WI38 (cell line): ENCODE data around the gene GAB2.
A peak's percentile ranks its signal among the peaks of the same experiment; 100 is the strongest.

Experiments
- H3K4me3 ChIP-seq: 2 replicates; pipeline ENCODE4 v1.5.1; 2011; ENCODE audit warnings: low read depth, mild to moderate bottlenecking, control low read depth, low read length
- TF ChIP-seq, protein P1 (sequence below): IDR thresholded peaks from 2 replicates; pipeline ENCODE4 v1.5.1; 2012; ENCODE audit warnings: low read depth, mild to moderate bottlenecking, control low read depth, low read length

GAB2 gene

DNA sequence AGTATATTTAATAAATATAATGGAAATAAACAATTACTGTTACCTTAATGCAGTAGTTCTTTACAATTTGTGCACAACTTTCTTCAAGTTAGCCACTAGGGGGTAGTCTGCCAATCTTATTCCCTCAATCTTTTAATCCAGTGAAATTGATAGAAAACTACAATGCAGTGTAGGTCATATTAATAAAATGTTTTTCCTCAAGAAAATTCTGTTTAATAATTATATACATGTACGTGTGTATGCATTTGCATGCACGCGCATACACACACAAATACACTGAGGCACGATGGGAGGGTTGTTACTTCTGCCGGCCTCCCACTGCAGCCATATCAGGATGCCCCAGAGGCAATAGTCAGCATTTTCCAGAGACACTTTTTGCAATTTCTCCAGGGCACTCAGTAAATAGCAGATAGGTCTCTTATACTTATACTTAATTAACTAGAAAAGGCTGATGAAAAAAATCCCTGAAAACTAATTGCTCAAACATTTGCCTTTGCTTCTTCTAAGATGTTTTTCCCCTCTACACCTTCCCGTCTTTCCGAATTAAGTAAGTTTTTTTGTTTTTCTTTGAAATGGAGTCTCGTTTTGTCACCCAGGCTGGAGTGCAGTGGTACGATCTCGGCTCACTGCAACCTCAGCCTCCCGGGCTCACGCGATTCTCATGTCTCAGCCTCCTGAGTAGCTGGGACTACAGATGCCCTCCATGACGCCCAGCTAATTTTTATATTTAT is 3.1 kb downstream of the GAB2 start:
- H3K4me3 ChIP-seq = no peak overlapping the region
- TF ChIP-seq, protein P1, sequence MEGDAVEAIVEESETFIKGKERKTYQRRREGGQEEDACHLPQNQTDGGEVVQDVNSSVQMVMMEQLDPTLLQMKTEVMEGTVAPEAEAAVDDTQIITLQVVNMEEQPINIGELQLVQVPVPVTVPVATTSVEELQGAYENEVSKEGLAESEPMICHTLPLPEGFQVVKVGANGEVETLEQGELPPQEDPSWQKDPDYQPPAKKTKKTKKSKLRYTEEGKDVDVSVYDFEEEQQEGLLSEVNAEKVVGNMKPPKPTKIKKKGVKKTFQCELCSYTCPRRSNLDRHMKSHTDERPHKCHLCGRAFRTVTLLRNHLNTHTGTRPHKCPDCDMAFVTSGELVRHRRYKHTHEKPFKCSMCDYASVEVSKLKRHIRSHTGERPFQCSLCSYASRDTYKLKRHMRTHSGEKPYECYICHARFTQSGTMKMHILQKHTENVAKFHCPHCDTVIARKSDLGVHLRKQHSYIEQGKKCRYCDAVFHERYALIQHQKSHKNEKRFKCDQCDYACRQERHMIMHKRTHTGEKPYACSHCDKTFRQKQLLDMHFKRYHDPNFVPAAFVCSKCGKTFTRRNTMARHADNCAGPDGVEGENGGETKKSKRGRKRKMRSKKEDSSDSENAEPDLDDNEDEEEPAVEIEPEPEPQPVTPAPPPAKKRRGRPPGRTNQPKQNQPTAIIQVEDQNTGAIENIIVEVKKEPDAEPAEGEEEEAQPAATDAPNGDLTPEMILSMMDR = peak; percentile 30; the same call in 1 of the 2 replicates

DNA sequence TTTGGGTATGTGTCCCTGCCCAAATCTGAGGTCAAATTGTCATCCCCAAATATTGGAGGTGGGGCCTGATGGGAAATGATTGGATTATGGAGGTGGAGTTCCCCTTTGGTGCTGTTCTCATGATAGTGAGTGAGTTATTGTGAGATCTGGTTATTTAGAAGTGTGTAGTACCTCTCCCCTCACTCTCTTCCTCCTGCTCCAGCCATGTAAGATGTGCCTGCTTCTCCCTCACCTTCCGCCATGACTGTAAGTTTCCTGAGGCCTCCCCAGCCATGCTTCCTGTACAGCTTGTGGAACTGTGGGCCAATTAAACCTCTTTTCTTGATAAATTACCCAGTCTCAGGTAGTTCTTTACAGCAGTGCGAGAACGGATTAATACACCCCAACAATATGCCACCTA is 9.0 kb downstream of the GAB2 start:
- TF ChIP-seq, protein P1 = no peak
- no peak overlapping the region for H3K4me3 ChIP-seq

DNA sequence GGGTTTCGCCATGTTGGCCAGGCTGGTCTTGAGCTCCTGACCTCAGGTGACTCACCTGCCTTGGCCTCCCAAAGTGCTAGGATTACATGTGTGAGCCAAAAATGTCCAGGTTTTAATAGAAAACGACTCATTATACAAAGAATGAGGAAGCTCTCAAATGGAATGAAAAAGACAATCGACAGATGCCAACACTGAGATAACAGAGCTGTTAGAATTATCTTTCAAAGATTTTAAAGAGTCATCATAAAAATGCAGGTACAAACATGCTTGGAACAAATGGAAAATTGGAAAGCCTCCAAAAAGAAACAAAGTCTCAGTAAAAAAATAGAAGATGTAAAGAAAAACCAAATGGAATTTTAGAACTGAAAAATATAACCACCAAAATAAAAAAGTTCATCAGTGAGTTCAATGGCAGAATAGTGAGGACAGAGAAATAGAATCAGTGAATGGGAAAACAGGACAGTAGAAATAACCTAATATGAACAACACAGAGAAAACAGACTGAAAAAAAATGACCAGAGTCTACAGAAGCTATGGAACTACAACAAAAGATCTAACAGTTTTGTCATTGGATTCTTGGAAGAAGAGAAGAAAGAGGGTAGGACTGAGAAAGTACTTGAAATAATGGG is 10.9 kb downstream of the GAB2 start:
- TF ChIP-seq, protein P1 = no peak
- no peak overlapping the region for H3K4me3 ChIP-seq

DNA sequence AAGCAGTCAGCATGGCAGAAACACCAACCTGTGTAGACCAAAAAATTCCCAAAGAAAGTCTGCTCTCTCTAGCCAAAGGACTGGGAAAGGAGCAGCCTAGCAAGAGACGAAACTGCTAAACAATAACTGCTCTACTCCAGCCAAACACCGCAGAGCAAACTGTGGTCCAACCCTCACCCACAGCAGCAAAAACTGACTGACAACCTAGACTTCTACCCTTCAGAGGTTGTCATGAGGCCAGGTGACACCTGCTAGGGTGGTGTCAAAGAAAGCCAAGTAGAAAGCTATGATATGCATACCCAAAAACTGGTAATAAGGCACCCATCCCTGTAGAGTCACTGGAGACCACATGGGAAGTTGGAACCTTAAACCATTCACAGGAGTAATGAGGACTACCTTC is 11.8 kb downstream of the GAB2 start:
- TF ChIP-seq, protein P1 = no peak

DNA sequence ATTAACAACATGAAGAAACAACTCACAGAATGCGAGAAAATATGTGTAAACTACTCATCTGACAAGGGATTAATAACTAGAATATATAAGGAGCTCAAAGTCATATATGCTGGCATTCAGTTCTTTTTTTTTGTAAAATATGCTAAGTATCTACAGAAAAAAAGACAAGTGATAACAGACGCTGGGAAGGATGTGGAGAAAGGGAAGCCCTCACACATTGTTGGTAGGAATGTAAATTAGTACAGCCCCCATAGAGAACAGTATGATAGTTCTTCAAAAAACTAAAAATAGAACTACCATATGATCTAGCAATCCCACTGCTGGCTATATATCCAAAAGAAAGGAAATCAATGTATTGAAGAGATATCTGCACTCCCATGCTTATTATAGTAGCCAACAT is 13.8 kb downstream of the GAB2 start:
- H3K4me3 ChIP-seq = no peak overlapping the region
- TF ChIP-seq, protein P1 = no peak

More for the DNA sequence above, 11.8 kb downstream of the GAB2 start:
- no peak overlapping the region for H3K4me3 ChIP-seq

DNA sequence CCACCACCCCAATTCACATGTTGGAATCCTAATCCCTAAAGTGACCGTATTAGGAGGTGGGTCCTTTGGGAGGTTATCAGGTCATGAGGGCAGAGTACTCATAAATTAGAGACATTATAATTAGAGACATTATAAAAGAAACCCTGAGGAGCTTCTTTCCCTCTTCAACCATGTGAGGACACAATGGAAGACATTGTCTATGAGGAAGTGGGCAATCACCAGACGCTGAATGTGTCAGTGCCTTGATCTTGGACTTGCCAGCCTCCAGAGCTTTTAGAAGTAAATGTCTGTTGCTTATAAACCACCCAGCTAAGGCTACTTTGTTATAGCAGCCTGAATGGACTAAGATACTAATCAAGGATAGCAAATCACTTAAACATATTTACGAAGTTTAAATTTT is 14.8 kb downstream of the GAB2 start:
- H3K4me3 ChIP-seq = no peak overlapping the region
- TF ChIP-seq, protein P1 = no peak

DNA sequence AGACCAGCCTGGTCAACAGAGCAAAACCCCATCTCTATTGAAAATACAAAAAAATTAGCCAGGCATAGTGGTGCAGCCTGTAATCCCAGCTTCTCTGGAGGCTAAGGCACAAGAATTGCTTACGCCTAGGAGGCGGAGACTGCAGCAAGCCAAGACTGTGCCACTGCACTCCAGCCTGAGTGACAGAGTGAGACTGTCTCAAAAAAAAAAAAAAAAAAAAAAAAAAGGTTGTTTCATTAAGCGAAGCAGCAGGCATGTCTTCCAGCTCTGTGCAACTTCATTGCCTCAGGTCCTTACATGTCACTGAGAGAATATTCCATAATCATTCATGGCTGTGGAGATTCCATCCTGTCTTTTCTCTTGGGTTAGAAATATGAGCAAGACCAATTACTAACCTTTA is 16.9 kb downstream of the GAB2 start:
- no peak overlapping the region for H3K4me3 ChIP-seq
- TF ChIP-seq, protein P1 = no peak
